Fibroblast of pulmonary artery (primary cell): Measurements from ENCODE around the gene GLG1.

ENCODE experiments used
- DNase-seq: peaks from one replicate; pipeline ENCODE4 v3.0.0-alpha.2; 2010; ENCODE audit warnings: low read depth
- H3K4me3 ChIP-seq: replicated peaks from 2 replicates; pipeline ENCODE4 v1.5.1; 2011; ENCODE audit warnings: low read depth, mild to moderate bottlenecking, control low read depth, low read length, moderate library complexity
- TF ChIP-seq, protein P1 (sequence below): IDR thresholded peaks from 2 replicates; pipeline ENCODE4 v1.5.1; 2011; ENCODE audit warnings: mild to moderate bottlenecking, control low read depth, low read length, inconsistent platforms; ENCODE audit errors: missing control alignments

GLG1 gene

DNA sequence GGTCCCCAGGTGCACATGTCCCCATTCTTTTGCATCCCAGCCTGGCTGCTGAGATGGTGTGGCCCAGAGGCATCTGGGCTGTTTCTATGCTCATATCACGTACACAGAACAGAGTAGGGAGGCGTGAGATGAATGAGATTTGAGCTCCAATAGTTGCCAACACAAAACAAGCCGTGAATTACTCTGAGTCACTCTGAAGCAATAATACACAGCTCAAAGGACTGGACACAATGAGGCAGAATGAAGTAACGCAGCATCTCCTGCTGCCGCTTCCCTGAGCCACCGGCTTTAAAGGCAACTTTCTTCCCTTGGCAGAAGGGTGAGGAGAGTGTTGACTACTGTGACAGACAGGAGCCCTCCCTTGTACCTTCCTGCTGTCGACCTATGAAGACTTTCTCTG lies 151.7 kb downstream of the GLG1 start:
- H3K4me3 ChIP-seq, result no peak overlapping the region
- TF ChIP-seq, protein P1, sequence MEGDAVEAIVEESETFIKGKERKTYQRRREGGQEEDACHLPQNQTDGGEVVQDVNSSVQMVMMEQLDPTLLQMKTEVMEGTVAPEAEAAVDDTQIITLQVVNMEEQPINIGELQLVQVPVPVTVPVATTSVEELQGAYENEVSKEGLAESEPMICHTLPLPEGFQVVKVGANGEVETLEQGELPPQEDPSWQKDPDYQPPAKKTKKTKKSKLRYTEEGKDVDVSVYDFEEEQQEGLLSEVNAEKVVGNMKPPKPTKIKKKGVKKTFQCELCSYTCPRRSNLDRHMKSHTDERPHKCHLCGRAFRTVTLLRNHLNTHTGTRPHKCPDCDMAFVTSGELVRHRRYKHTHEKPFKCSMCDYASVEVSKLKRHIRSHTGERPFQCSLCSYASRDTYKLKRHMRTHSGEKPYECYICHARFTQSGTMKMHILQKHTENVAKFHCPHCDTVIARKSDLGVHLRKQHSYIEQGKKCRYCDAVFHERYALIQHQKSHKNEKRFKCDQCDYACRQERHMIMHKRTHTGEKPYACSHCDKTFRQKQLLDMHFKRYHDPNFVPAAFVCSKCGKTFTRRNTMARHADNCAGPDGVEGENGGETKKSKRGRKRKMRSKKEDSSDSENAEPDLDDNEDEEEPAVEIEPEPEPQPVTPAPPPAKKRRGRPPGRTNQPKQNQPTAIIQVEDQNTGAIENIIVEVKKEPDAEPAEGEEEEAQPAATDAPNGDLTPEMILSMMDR, result no peak
- peak; percentile 93 for DNase-seq

DNA sequence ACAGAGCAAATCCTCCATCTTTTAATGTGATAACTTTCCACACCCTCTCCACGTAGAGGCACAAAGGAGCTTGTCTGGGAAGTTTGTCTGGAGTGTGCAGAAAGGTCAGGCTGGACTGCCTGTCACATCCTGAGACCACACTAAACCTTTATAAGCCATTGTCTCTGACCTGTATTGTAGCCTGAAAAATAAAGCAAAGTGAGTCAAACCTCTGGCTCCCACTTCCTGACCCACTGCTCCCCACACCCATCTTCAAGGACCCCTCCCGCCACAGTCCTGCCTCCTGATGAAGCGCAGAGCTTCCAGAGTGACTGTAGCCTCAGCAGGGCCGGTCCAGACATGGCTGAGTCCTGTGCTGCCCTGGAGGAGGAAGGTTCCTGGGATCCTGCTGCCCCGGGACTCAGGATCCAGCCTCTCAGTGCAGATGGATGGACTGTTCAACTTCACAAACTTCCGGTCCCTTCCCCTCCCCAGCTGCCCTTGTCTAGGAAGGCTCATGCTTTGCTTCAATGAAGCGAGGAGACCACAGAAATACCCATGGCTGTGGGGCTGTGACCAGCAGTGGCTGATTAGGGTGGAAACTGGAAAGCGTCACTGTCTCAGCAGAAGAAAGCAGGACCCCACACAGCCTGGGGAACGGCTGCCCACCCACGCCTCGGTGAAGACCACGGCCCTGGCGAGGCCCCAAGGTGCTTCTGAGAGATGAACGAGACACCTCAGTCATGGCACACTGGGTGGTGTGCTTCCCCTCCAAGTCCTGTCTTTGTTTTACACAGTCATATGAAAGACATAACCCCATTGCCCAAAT lies 154.8 kb downstream of the GLG1 start:
- TF ChIP-seq, protein P1, result no peak
- DNase-seq, result peak; percentile 11
- no peak overlapping the region for H3K4me3 ChIP-seq

DNA sequence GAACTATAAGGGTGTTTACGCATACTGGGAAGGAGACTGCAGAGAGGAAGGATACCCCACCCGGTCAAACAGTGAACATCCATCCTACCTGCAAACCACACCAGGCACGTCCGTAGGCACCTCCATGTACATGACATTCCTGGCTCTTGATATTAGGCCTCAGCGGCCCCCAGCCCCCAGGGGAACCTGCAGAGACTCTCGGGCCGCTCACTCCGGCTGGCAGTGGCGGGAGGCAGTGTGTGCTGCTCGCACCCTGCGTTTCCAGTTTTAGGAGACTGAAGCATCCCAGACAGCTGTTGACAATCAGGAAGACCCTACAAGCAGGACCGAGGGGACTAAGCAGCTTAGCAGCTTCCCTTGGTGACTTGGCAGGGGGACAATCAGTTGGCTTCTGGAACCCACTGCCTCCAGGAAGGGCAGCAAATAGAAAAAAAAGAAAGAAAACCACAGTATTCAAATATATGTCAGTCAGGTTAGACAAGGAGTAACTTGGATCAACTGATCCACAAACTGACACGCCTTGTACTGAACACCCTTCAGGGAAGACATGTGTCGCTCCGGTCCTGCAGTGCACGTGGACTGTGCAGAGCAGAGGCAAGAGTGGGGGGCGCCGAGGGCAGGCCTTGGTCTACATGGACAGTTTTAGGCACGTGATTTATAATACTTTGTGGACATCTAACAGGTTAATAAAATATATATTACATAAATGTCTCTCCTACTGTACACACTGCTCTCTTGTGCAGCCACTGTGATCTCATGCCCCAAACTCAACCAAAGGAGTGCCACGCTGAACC lies 155.8 kb downstream of the GLG1 start:
- H3K4me3 ChIP-seq, result no peak overlapping the region
- TF ChIP-seq, protein P1, result no peak
- no peak for DNase-seq

DNA sequence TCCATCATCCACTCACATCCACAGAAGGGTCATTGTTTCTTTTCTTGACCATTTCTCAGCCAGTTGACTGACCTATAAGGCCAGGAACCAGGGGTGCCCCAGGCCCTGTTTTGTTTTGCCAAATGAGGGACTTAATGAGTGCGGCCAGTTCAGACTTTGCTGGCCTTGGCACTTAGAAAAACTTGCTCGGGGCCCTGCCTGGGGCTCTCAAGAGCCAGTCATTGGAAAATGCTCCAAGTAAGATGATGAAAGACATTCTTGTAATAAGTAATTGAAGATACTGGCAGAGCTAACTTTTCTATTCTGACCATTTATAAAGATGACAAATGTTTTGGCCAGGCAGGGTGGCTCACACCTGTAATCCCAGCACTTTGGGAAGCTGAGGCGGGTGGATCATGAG lies 156.7 kb downstream of the GLG1 start:
- H3K4me3 ChIP-seq, result no peak overlapping the region
- DNase-seq, result no peak
- TF ChIP-seq, protein P1, result no peak

DNA sequence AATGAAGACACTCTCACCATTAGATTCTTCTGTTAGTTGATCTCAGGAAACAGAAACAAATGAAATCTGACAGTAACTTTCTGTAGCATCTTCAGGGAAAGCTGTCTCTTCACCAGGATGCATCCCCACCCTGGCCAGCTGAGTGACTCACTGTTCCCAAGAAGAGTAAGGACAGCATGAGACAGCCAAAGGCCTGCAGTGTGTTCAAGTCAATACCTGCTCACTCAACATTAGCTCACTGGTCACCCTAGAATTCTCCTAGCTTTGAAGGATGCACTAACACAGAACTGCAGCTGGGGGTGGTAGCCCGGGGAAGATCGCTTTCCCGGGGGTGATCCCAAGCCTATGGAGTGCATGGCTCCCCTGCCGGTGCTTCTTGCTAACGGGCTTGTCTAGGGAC lies 157.4 kb downstream of the GLG1 start:
- no peak for DNase-seq
- TF ChIP-seq, protein P1, result peak; percentile 8
- H3K4me3 ChIP-seq, result no peak overlapping the region

DNA sequence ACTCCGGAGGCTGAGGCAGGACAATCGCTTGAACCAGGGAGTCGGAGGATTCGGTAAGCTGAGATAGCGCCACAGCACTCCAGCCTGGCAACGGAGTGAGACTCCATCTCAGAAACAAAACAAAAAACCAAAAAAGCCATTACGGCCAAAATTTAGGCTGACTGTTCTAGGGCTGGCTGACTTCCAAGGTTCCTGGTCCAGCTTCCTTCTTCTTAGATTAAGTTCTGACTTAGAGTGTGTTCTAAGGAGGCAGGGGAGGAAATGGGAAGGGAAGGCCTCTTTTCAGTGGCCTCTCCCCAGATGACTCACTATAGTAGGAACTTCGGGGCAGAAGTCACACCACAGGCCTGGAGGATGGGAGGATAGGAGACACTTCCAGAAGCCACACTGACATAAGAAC lies 157.9 kb downstream of the GLG1 start:
- no peak overlapping the region for H3K4me3 ChIP-seq
- TF ChIP-seq, protein P1, result no peak
- peak; percentile 97 for DNase-seq

DNA sequence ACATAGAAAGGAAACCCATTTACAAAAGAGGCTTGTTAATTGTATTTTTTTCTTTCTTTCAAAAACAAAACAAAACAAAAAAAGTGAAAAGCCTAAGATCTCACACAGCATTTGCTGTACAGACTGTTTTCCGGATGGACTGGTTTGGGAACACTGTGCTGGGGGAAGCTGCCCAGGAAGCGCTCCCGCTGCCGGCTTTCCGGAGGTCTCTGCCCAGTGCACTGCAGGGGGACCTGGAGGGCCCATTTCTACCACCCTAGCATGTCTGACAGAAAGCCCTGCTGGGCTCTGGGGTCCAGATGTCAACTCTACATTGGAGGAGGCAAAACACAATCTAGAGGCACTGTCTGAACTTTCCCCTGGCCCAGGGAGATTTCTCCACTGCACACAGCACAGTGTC lies 159.3 kb downstream of the GLG1 start:
- TF ChIP-seq, protein P1, result no peak
- DNase-seq, result no peak
- no peak overlapping the region for H3K4me3 ChIP-seq
